GM19397 (cell line): ENCODE data around the gene TNFRSF1B.
A peak's percentile ranks its signal among the peaks of the same experiment; 100 is the strongest.

Experiments
- ATAC-seq: cut with Tn5 transposase; IDR thresholded peaks from one replicate; pipeline ENCODE4 v1.9.1; 2021; ENCODE audit warnings: mild to moderate bottlenecking, moderate library complexity; ENCODE audit not compliant: unreplicated experiment

The TNFRSF1B gene

DNA sequence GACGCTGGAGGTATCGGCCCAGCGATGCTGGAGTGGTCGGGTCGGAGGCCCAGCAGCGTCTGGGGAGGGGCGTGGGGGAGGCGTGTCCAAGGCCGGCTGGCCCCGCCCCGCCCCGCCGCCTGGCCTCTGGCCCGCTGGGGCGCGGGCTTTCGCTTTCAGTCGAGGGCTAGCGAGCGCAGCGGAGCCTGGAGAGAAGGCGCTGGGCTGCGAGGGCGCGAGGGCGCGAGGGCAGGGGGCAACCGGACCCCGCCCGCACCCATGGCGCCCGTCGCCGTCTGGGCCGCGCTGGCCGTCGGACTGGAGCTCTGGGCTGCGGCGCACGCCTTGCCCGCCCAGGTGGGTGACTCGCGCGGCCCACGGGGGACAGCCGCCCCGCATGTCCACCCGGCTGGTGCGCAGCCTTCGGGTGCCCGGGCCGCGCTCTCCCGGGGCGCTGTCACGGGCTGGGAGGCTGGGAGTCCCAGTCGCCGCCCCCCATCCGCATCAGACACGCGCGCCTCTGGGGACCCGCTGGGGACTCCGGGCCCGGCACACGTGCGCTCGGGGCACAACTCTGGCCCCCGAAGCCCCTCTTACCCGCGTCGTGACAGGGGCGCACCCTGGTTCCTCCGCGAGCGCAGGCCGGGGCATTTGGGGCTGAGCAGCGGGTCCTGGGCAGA lies at the start of gene TNFRSF1B:
TSS of gene TNFRSF1B (plus strand) at position 158 of the 659 bp plus-strand sequence. CDS start at position 259, 101 bp downstream.
- ATAC-seq: peak; percentile 50

DNA sequence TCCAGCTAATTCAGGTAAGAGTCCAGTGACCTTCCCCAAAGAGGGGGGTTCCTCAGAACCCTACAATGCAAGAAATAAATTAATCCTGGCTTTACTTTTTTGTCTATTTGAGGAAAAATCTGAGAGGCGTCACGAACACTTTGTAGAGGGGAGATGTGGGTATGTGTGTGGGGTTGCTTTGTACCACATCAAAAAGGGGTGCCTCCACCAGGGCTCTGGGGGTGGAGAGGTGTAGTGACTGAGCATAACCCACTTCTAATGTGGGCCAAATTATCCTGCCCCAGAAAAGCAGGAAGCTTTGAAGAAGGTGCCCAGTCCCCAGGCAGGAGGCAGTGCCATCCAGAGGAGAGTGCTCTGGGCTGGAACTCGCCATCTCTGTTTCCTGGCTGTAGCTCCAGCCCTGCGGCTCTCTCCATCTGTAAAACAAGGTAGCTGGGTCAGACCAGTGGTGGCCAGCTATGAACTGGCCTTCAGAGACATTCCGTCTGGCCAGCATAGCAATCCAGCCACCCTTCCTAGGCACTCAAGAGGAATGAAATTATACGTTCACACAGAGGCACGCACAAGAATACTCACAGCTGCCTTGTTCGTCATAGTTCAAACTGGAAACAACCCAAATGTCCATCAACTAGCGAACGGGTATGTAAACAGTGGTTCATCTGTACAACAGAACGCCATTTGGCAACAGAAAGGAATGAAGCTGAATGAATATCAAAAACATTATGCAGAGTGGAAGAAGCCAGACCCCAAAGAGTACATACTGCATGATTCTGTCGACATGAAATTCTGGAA lies 45.4 kb upstream of the TNFRSF1B start:
- no peak for ATAC-seq

- no peak for ATAC-seq
These were observed 43.6 kb upstream of the TNFRSF1B start for GRCh38 chr1:12123172-12123571.

- no peak for ATAC-seq
These were observed 41.9 kb upstream of the TNFRSF1B start for GRCh38 chr1:12124693-12125421.

GRCh38 chr1:12125422-12126355 lies 41.1 kb upstream of the TNFRSF1B start:
- no peak for ATAC-seq

GRCh38 chr1:12126781-12127180 lies 40.0 kb upstream of the TNFRSF1B start:
- ATAC-seq: no peak

DNA sequence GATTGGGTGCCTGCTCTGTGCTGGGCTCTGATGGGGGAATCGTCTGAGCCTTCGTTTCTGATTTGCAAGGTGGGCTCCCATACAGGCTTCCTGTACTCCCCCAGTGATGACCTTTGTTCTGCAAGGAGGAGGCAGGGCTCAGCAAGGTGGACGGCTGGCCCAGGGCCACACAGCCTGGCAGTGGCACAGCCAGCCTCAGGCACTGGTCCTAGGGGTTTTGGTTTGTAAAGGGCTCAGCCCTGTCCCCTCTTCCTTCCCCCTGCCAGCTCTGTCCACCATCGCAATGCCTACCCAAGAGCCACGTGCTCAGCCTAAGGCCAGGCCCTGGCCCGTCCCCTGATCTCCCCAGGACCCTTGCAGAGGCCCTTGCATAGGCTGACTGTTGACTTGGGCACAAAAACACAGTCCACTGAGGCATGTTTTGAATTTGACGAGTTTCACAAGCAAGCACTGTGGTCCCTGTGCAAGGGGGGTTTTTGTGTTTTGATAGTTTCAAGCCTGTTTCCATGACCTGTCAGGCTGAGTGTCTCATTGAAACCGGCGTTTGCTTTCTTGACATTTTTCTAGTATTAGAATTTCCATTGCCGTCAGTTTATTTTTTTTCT lies 39.5 kb upstream of the TNFRSF1B start:
- no peak for ATAC-seq

- no peak for ATAC-seq
These were observed 38.7 kb upstream of the TNFRSF1B start for GRCh38 chr1:12128120-12128519.

DNA sequence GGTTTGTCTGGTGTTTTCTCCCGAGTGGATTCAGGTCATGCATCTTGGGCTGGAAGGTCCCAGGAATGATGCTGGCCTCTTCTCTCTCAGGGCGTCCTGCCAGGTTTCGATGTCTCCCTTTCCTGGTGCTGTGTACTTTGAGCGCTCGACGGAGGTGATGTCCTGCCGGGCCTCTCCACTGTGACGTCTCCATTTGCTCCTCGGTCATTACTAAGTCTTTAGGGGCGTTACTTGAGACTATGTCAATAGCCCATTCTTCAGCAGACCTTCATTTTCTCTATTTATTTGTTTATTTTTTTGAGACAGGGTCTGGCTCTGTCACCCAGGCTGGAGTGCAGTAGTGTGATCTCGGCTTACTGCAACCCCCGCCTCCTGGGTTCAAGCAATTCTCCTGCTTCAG lies 37.2 kb upstream of the TNFRSF1B start:
- no peak for ATAC-seq

- ATAC-seq: no peak
These were observed 36.2 kb upstream of the TNFRSF1B start for GRCh38 chr1:12130466-12131130.

- no peak for ATAC-seq
These were observed 34.7 kb upstream of the TNFRSF1B start for GRCh38 chr1:12132078-12132477.

- no peak for ATAC-seq
These were observed 32.1 kb upstream of the TNFRSF1B start for GRCh38 chr1:12134716-12135115.

DNA sequence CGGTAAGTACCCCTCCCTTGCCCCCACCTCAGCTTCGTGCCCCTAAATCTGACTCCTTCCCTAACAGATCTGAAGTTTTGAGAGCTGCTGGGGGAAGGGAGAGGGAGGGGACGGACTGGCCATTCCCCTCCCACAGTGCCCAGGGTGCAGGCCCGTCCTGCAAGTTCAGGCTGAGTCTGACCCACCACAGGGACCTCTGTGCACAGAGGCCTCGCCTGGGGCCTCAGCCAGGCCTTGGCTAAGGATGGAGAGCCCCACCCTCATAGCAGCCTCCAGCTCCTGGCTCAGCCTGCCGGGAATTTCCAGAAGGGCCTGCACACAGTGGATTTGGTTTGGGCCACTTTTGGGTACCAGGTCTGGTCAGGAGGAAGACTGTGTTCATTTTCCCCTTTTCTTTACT lies 31.2 kb upstream of the TNFRSF1B start:
- ATAC-seq: no peak

GRCh38 chr1:12136916-12137610 lies 29.7 kb upstream of the TNFRSF1B start:
- no peak for ATAC-seq

DNA sequence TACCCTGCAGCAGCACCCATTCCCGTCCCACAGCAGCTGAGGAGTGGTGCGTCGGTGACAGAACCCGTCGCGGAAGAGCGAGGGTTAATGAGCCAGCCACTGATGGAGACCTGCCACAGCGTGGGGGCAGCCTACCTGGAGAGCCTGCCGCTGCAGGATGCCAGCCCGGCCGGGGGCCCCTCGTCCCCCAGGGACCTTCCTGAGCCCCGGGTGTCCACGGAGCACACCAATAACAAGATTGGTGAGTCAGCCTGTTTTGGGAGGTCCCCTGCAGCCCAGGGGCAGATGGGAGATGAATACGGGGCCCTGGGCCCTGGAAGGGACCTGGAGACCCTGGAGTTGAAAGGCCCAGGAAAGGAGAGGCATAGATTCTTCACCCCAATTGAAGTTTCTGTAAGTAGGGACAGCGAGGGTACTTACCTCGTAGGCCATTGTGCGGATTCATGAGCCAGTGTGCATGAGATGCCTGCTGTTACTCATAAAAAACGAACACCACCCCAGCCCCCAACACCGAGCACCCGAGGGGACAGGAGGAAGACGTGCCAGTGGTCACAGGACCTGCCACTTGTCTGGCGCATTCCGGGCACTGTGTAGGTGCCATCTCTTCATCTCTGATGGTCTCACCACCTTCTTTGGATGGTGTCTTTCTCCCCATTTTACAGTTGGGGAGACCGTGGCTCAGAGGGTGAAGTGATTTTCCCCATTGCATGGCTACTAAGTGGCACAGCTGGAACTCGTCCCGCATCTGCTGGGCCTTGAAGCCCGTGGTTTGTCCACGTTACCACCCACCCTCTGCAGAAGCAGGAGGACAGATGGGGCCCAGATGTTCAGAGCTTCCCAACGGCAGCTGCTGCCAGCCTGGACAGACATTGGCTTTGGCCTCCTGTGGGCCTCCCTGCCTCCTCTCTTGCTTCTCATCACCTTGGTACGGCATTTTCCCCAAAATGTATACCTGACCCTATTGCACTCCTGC lies 28.3 kb upstream of the TNFRSF1B start:
- ATAC-seq: no peak

DNA sequence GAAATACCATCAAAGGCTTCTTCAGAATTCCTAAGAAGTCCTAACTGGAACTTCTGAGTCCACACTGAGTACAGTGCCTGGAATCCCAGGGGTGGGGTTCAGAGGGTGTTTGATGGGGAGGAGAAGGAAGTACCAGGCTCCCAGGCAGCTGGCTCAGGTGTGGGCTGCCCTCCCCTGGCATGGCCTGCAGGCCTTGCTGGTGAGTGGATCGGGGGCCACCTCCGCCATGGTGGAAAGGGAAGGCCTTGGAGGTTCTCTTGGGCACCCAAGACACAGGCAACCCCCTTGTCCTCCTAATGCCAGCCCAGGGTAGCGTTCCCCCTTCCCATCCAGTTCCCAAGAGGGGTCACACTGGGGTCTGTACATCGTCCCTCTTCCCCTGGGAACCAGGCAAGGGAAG lies 26.8 kb upstream of the TNFRSF1B start:
- no peak for ATAC-seq

- ATAC-seq: no peak
These were observed 26.2 kb upstream of the TNFRSF1B start for GRCh38 chr1:12140515-12141162.
